Measurements from ENCODE around the gene ELN.

DNA sequence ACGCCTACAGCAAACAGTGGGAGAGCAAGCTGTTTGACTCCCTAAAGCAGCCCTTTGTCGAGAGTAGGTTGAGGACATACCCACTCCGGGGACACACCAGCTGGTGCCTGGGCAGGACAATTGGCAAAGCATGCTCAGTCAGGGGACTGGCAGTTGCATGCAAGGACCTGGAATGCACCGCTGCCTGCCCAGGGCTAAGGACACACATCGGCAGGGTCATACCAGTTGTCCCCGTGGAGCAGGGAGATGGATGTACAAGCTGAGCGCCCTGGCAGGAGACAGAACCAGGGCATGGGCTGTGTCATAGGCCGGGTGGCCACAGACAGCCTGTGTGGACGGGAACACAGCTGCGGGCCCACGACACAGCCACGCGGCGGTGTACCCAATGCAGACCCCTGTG is 18.3 kb upstream of the ELN start:
- no peak for TF ChIP-seq RAD21 (IDR thresholded peaks at IDR 0.05; ENCODE audit: low read depth)
- TF ChIP-seq, protein P1, sequence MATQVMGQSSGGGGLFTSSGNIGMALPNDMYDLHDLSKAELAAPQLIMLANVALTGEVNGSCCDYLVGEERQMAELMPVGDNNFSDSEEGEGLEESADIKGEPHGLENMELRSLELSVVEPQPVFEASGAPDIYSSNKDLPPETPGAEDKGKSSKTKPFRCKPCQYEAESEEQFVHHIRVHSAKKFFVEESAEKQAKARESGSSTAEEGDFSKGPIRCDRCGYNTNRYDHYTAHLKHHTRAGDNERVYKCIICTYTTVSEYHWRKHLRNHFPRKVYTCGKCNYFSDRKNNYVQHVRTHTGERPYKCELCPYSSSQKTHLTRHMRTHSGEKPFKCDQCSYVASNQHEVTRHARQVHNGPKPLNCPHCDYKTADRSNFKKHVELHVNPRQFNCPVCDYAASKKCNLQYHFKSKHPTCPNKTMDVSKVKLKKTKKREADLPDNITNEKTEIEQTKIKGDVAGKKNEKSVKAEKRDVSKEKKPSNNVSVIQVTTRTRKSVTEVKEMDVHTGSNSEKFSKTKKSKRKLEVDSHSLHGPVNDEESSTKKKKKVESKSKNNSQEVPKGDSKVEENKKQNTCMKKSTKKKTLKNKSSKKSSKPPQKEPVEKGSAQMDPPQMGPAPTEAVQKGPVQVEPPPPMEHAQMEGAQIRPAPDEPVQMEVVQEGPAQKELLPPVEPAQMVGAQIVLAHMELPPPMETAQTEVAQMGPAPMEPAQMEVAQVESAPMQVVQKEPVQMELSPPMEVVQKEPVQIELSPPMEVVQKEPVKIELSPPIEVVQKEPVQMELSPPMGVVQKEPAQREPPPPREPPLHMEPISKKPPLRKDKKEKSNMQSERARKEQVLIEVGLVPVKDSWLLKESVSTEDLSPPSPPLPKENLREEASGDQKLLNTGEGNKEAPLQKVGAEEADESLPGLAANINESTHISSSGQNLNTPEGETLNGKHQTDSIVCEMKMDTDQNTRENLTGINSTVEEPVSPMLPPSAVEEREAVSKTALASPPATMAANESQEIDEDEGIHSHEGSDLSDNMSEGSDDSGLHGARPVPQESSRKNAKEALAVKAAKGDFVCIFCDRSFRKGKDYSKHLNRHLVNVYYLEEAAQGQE (IDR thresholded peaks at IDR 0.05; ENCODE audit: low read depth) = no peak
